Mesenchymal stem cell (in vitro differentiated cells and primary cell): ENCODE results near the gene TRIM60.

Source experiments
- DNase-seq: peaks from one replicate; pipeline ENCODE4 v3.0.0-alpha.2; 2013
- H2AFZ ChIP-seq: one replicate; pipeline ENCODE4 v1.6.1; 2013; ENCODE audit warnings: low read depth, mild to moderate bottlenecking, control low read depth, inconsistent platforms, low read length, moderate library complexity
- H2AK5ac ChIP-seq: 2 replicates; pipeline ENCODE4 v1.6.1; 2013; ENCODE audit warnings: low read length, moderate library complexity, mild to moderate bottlenecking, inconsistent platforms; ENCODE audit not compliant: severe bottlenecking
- H2BK120ac ChIP-seq: one replicate; pipeline ENCODE4 v1.6.1; 2013; ENCODE audit warnings: low read depth, mild to moderate bottlenecking, inconsistent platforms, low read length, moderate library complexity
- H2BK12ac ChIP-seq, 2 experiments: one replicate each; pipeline ENCODE4 v1.6.1; 2013; ENCODE audit warnings: inconsistent platforms in 2 of 2, low read length in 2 of 2, mild to moderate bottlenecking in 2 of 2, moderate library complexity in 2 of 2, control low read depth in 1 of 2
- H2BK15ac ChIP-seq: one replicate; pipeline ENCODE4 v1.6.1; 2013; ENCODE audit warnings: mild to moderate bottlenecking, low read depth, inconsistent platforms; ENCODE audit not compliant: poor library complexity, severe bottlenecking
- H2BK5ac ChIP-seq: 2 replicates; pipeline ENCODE4 v1.6.1; 2013; ENCODE audit warnings: low read depth, mild to moderate bottlenecking, low read length, control low read depth, inconsistent platforms; ENCODE audit not compliant: poor library complexity, severe bottlenecking
- H3K14ac ChIP-seq, 2 experiments: one replicate each; pipeline ENCODE4 v1.6.1; 2013; ENCODE audit warnings: inconsistent platforms in 2 of 2, low read length in 2 of 2, control low read depth in 1 of 2, mild to moderate bottlenecking in 1 of 2, moderate library complexity in 1 of 2
- H3K18ac ChIP-seq, 2 experiments: one replicate each; pipeline ENCODE4 v1.6.1; 2013; ENCODE audit warnings: inconsistent platforms in 2 of 2, low read length in 2 of 2, control low read depth in 1 of 2, low read depth in 1 of 2, mild to moderate bottlenecking in 1 of 2
- H3K23ac ChIP-seq, 2 experiments: one replicate each; pipeline ENCODE4 v1.6.1; 2013; ENCODE audit warnings: inconsistent platforms in 2 of 2, low read length in 2 of 2, mild to moderate bottlenecking in 2 of 2, moderate library complexity in 2 of 2, control low read depth in 1 of 2
- H3K27ac ChIP-seq: 2 replicates; pipeline ENCODE4 v1.5.1; 2013; ENCODE audit warnings: mild to moderate bottlenecking, moderate library complexity, low read length, control low read depth, inconsistent platforms; ENCODE audit not compliant: poor library complexity, severe bottlenecking
- H3K27me3 ChIP-seq, 2 experiments: 2 replicates each; pipeline versions ENCODE4 v1.6.1 to v1.7.0; 2013; ENCODE audit warnings: low read length in 2 of 2, mild to moderate bottlenecking in 2 of 2, moderate library complexity in 2 of 2, control low read depth in 1 of 2, inconsistent platforms in 1 of 2; ENCODE audit not compliant: control insufficient read depth in 1 of 2, insufficient read depth in 1 of 2
- H3K36me3 ChIP-seq, 2 experiments: 2 replicates each; pipeline versions ENCODE4 v1.6.1 to v1.7.0; 2013; ENCODE audit warnings: low read length in 2 of 2, control low read depth in 1 of 2, inconsistent platforms in 1 of 2, low read depth in 1 of 2, mild to moderate bottlenecking in 1 of 2; ENCODE audit not compliant: insufficient read depth in 2 of 2, control insufficient read depth in 1 of 2
- H3K4ac ChIP-seq, 2 experiments: one replicate each; pipeline ENCODE4 v1.6.1; 2013; ENCODE audit warnings: inconsistent platforms in 2 of 2, low read length in 2 of 2, mild to moderate bottlenecking in 2 of 2, moderate library complexity in 2 of 2, control low read depth in 1 of 2, low read depth in 1 of 2
- H3K4me1 ChIP-seq: 2 replicates; pipeline ENCODE4 v1.6.1; 2013; ENCODE audit warnings: low read depth, low read length, control low read depth; ENCODE audit not compliant: control insufficient read depth, insufficient read depth
- H3K4me2 ChIP-seq: 2 replicates; pipeline ENCODE4 v1.6.1; 2013; ENCODE audit warnings: low read length, mild to moderate bottlenecking, inconsistent platforms; ENCODE audit not compliant: poor library complexity, severe bottlenecking
- H3K4me3 ChIP-seq, 2 experiments: 2 replicates each; pipeline versions ENCODE4 v1.5.1 to v1.7.0; 2013; ENCODE audit warnings: low read length in 2 of 2, mild to moderate bottlenecking in 2 of 2, control low read depth in 1 of 2, low read depth in 1 of 2; ENCODE audit not compliant: insufficient read depth in 1 of 2
- H3K79me1 ChIP-seq: replicated peaks from 2 replicates; pipeline ENCODE4 v1.6.1; 2013; ENCODE audit warnings: mild to moderate bottlenecking, control low read depth, low read length, inconsistent platforms; ENCODE audit not compliant: poor library complexity, severe bottlenecking
- H3K9ac ChIP-seq: 2 replicates; pipeline ENCODE4 v1.7.0; 2013; ENCODE audit warnings: mild to moderate bottlenecking, low read length, moderate library complexity
- H3K9me3 ChIP-seq: 2 replicates; pipeline ENCODE4 v1.7.0; 2013; ENCODE audit warnings: mild to moderate bottlenecking, low read length; ENCODE audit not compliant: control insufficient read depth
- H4K8ac ChIP-seq: one replicate; pipeline ENCODE4 v1.6.1; 2013; ENCODE audit warnings: inconsistent platforms, mild to moderate bottlenecking, low read length, moderate library complexity
- H4K91ac ChIP-seq: one replicate; pipeline ENCODE4 v1.6.1; 2013; ENCODE audit warnings: mild to moderate bottlenecking, low read length, inconsistent platforms
- WGBS: methylation state at CpG from one replicate; pipeline ENCODE4 v1.1.7; 2013; ENCODE audit warnings: mixed read lengths; 5-methylcytosine and 5-hydroxymethylcytosine counted together

The TRIM60 gene

DNA sequence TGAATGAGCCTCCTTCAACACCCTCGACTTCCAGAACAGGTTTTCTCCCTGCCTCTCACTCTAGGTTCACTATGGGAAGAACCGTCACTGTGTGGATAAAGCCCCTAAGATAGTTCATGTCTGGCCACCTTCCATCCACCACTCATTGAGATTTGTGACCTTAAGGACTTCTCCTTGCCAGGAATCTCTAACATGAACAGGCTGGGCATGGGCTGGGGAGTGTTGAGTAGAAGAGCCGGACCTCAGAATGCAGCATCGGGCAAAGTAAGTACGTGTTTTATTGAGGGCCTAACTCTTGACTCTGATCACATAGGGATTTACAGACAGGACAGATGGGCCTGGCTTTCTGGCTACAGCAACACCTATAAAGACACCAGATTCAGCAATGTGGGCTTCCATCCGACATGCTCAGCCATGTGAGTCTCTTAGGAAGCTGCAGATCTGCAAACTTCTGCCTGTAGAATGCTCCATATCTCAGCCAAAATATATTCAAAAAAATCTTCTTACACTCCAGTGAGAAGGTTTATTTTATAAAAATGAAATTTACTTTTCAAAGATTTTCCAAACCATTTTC, 26.4 kb upstream of the TRIM60 start:
- H2BK15ac ChIP-seq, result no peak overlapping the region
- no peak overlapping the region for H3K18ac ChIP-seq
- no peak overlapping the region for H2BK5ac ChIP-seq
- no peak overlapping the region for H3K14ac ChIP-seq
- H2AK5ac ChIP-seq, result no peak overlapping the region
- H2BK120ac ChIP-seq, result no peak overlapping the region
- H4K91ac ChIP-seq, result no peak overlapping the region
- H2AFZ ChIP-seq, result no peak overlapping the region
- H2BK12ac ChIP-seq, result no peak overlapping the region
- no peaks in the 10 kb centered on the region for H3K4me1 ChIP-seq
- no peaks in the 10 kb centered on the region for H3K27me3 ChIP-seq
- no peaks in the 10 kb centered on the region for H3K36me3 ChIP-seq
- no peak overlapping the region for H3K23ac ChIP-seq
- no peak overlapping the region for H3K9ac ChIP-seq
- H4K8ac ChIP-seq, result no peak overlapping the region
- WGBS, result 81% methylated on average over 6 of the region's 6 CpGs
- no peak for DNase-seq
- no peak overlapping the region for H3K4me3 ChIP-seq
- H3K4me2 ChIP-seq, result no peak overlapping the region
- H3K79me1 ChIP-seq, result no peaks in the 10 kb centered on the region
- no peaks in the 10 kb centered on the region for H3K9me3 ChIP-seq
- H3K4ac ChIP-seq, result no peak overlapping the region
- no peak overlapping the region for H3K27ac ChIP-seq

DNA sequence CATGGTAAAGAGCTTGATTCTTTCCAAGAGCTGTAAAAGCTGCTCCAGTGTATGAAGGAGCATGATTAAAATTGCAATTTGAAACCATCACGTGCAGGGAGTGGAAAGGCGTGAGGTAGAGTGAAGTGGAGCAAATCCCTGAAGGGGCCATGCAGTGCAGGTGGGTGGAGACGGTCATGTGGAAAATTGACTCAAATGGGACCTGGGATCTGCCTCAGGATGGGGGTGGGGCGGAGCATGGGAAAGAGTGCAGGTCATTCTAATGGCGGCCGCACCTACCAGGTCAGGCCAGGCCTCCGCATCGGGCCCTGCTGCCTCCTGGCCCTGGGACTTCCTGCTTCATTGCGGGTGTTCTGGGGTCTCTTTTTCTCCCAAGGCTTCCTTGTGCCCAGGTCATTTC, 25.3 kb upstream of the TRIM60 start:
- Histone ChIP-seq H3K27me3 (no peaks in the 10 kb centered on the region), H3K36me3 (no peaks in the 10 kb centered on the region), H2BK15ac (no peak overlapping the region), H3K4me1 (no peaks in the 10 kb centered on the region), H3K18ac (no peak overlapping the region), H4K91ac (no peak overlapping the region), H3K14ac (no peak overlapping the region), H3K9me3 (no peaks in the 10 kb centered on the region), H2BK120ac (no peak overlapping the region), H2AK5ac (no peak overlapping the region), H3K79me1 (no peaks in the 10 kb centered on the region), H3K9ac (no peak overlapping the region), H2BK12ac (no peak overlapping the region), H2AFZ (no peak overlapping the region), H3K27ac (no peak overlapping the region), H4K8ac (no peak overlapping the region), H3K23ac (no peak overlapping the region), H3K4me2 (no peak overlapping the region), H2BK5ac (no peak overlapping the region), H3K4me3 (no peak overlapping the region), H3K4ac (no peak overlapping the region)
- DNase-seq, result no peak
- 80% methylated on average over 9 of the region's 9 CpGs for WGBS

DNA sequence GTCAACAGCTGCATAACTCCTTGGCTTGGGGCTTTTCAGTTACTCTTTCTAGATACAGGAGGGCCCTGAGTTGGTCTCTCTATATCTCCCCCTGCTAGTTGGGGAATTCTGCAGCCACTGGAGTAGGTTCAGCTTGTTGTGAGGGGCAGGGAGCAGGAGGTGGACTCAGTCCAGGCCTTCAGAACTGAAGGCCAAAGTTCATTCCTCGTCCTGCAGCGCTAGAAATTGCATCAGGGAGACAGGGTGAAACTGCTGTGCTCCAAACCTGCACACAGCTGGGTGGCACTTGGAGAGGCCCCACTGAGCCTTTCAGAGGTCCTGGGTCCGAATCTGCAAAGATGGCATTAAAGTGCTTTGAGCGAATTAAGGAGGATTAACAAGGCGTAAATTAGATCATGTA, 24.9 kb upstream of the TRIM60 start:
- H4K8ac ChIP-seq, result no peak overlapping the region
- no peak for DNase-seq
- WGBS, result 76% methylated on average over 5 of the region's 5 CpGs

GRCh38 chr4:165009493-165010227, 22.1 kb upstream of the TRIM60 start:
- Histone ChIP-seq H2BK5ac (no peak overlapping the region), H3K4me2 (no peak overlapping the region), H3K4me3 (no peak overlapping the region), H2BK15ac (no peak overlapping the region), H3K9ac (no peak overlapping the region), H2AK5ac (no peak overlapping the region), H4K91ac (no peak overlapping the region), H2BK120ac (no peak overlapping the region), H4K8ac (no peak overlapping the region), H3K9me3 (no peaks in the 10 kb centered on the region), H3K4me1 (no peaks in the 10 kb centered on the region), H3K18ac (no peak overlapping the region), H3K36me3 (no peaks in the 10 kb centered on the region), H3K27ac (no peak overlapping the region), H3K14ac (no peak overlapping the region), H2BK12ac (no peak overlapping the region), H3K4ac (no peak overlapping the region), H3K79me1 (no peaks in the 10 kb centered on the region), H3K27me3 (no peaks in the 10 kb centered on the region), H3K23ac (no peak overlapping the region), H2AFZ (no peak overlapping the region)
- WGBS, result 89% methylated on average over 3 of the region's 5 CpGs
- DNase-seq, result no peak

More for the DNA sequence above, 24.9 kb upstream of the TRIM60 start:
- no peaks in the 10 kb centered on the region for H3K4me1 ChIP-seq
- no peaks in the 10 kb centered on the region for H3K9me3 ChIP-seq
- H3K23ac ChIP-seq, result no peak overlapping the region
- H3K4ac ChIP-seq, result no peak overlapping the region
- H3K27ac ChIP-seq, result no peak overlapping the region
- H2AK5ac ChIP-seq, result no peak overlapping the region
- no peak overlapping the region for H2BK12ac ChIP-seq
- H2BK5ac ChIP-seq, result no peak overlapping the region
- no peak overlapping the region for H3K4me3 ChIP-seq
- H2BK120ac ChIP-seq, result no peak overlapping the region
- no peak overlapping the region for H3K4me2 ChIP-seq
- no peak overlapping the region for H3K18ac ChIP-seq
- no peaks in the 10 kb centered on the region for H3K36me3 ChIP-seq
- no peak overlapping the region for H4K91ac ChIP-seq
- no peaks in the 10 kb centered on the region for H3K79me1 ChIP-seq
- no peaks in the 10 kb centered on the region for H3K27me3 ChIP-seq
- H2AFZ ChIP-seq, result no peak overlapping the region
- H3K14ac ChIP-seq, result no peak overlapping the region
- no peak overlapping the region for H3K9ac ChIP-seq
- no peak overlapping the region for H2BK15ac ChIP-seq
